ENCODE results near the gene HSBP1L1. TPM values are rescaled to one million over a fixed set of nuclear protein-coding genes. Genes with fewer than 3 reads are reported as not detected.
A peak's percentile ranks its signal among the peaks of the same experiment; 100 is the strongest.
"Not testable (repeated sequence)": the region's sequence is repeated elsewhere in the genome, so short reads cannot be mapped to it uniquely, and the experiment has no call there.

HSBP1L1 gene
- total and polyA plus RNA-seq, 2 experiments from 2014 or later = 1.8 to 3.7 TPM

GRCh38 chr18:79960161-79960801, 4.2 kb upstream of the HSBP1L1 start:
- Mint-ChIP-seq H3K27me3 (ENCODE audit: insufficient read depth, low read depth, poor library complexity) (peaks cover 78% of the 10 kb centered on the region), H3K4me3 (peak overlapping the region; percentile 34; the same call in 2 of the 3 replicates), H3K4me1 (peaks cover 22% of the 10 kb centered on the region)
- DNase-seq (ENCODE audit: low spot score) = peak; percentile 59
- not testable (repeated sequence) for H3K79me2 ChIP-seq (replicated peaks; ENCODE audit: insufficient read depth); H2AFZ ChIP-seq; H3K9me3 Mint-ChIP-seq; H3F3A ChIP-seq (replicated peaks; ENCODE audit: low read depth); H3K9me2 ChIP-seq (ENCODE audit: insufficient read depth); ATAC-seq; H3K36me3 ChIP-seq (ENCODE audit: insufficient read depth); H3K36me3 Mint-ChIP-seq (ENCODE audit: low read depth); H4K20me1 ChIP-seq (replicated peaks; ENCODE audit: insufficient read depth); H3K27ac Mint-ChIP-seq; H3K4me3 ChIP-seq; H3K27ac ChIP-seq (ENCODE audit: low read depth)
- peaks cover 93% of the 10 kb centered on the region for H3K27me3 ChIP-seq (ENCODE audit: insufficient read depth)
- peaks cover 20% of the 10 kb centered on the region for H3K4me1 ChIP-seq (ENCODE audit: insufficient read depth)
- peak overlapping the region; percentile 65 for H3K4me2 ChIP-seq
- 0 out of 4 replicates have a peak, but pooled peaks of 1 of the 2 experiments have one; percentile 5 for TF ChIP-seq CTCF (conservative IDR thresholded peaks at IDR 0.05; ENCODE audit: low read depth in 2 of 2)

GRCh38 chr18:79960921-79961526, 3.4 kb upstream of the HSBP1L1 start:
- Histone ChIP-seq H3K27me3 (ENCODE audit: insufficient read depth) (peaks cover 91% of the 10 kb centered on the region), H3K36me3 (ENCODE audit: insufficient read depth) (no peaks in the 10 kb centered on the region), H3F3A (replicated peaks; ENCODE audit: low read depth) (peaks cover 7% of the 10 kb centered on the region; the same call in 1 of the 2 replicates), H3K9me2 (ENCODE audit: insufficient read depth) (no peaks in the 10 kb centered on the region), H3K4me2 (peak overlapping the region; percentile 31), H2AFZ (no peak overlapping the region), H4K20me1 (replicated peaks; ENCODE audit: insufficient read depth) (peaks cover 7% of the 10 kb centered on the region), H3K27ac (ENCODE audit: low read depth) (no peak overlapping the region), H3K79me2 (replicated peaks; ENCODE audit: insufficient read depth) (no peaks in the 10 kb centered on the region), H3K4me1 (ENCODE audit: insufficient read depth) (peaks cover 25% of the 10 kb centered on the region), H3K4me3 (no peak overlapping the region)
- H3K9me3 Mint-ChIP-seq = no peaks in the 10 kb centered on the region; the same call in 1 of the 3 replicates
- peak overlapping the region; percentile 34; the same call in 1 of the 3 replicates for H3K4me3 Mint-ChIP-seq
- peaks cover 27% of the 10 kb centered on the region for H3K4me1 Mint-ChIP-seq
- no peaks in the 10 kb centered on the region for H3K36me3 Mint-ChIP-seq (ENCODE audit: low read depth)
- no peak for DNase-seq (ENCODE audit: low spot score)
- H3K27ac Mint-ChIP-seq = no peak overlapping the region
- H3K27me3 Mint-ChIP-seq (ENCODE audit: insufficient read depth, low read depth, poor library complexity) = peaks cover 76% of the 10 kb centered on the region
- no peak for ATAC-seq
- TF ChIP-seq JUNB (IDR thresholded peaks at IDR 0.05; ENCODE audit: unreplicated experiment) (no peak), REST (IDR thresholded peaks at IDR 0.05; ENCODE audit: unreplicated experiment) (no peak), EZH2 (IDR thresholded peaks at IDR 0.05; ENCODE audit: low read depth, unreplicated experiment) (no peak), STAT1 (IDR thresholded peaks at IDR 0.05; ENCODE audit: unreplicated experiment) (no peak), ETS1 (IDR thresholded peaks at IDR 0.05) (no peak), NANOG (IDR thresholded peaks at IDR 0.05; ENCODE audit: borderline replicate concordance) (no peak), EZH2phosphoT487 (IDR thresholded peaks at IDR 0.05; ENCODE audit: unreplicated experiment) (no peak), POLR2AphosphoS5 (IDR thresholded peaks at IDR 0.05; ENCODE audit: low read depth) (no peak), CTCF (conservative IDR thresholded peaks at IDR 0.05; ENCODE audit: low read depth in 2 of 2) (no peak), ZNF114 (CRISPR knock-in tag; IDR thresholded peaks at IDR 0.05) (no peak), ZNF331 (CRISPR knock-in tag; IDR thresholded peaks at IDR 0.05; ENCODE audit: low read depth) (no peak)

Data from GM23338 (cell line).